IMR-90 (cell line): ENCODE measurements around the gene SELENOS. TPM values are rescaled to one million over a fixed set of nuclear protein-coding genes. Genes with fewer than 3 reads are reported as not detected.

Experiments used
- ATAC-seq: fragments of 200-7000 bp; cut with Tn5 transposase; 2 replicates; pipeline ENCODE4 v1.9.1; 2020; ENCODE audit warnings: low read depth, mild to moderate bottlenecking, moderate library complexity
- BruUV-seq: library from RNA; stranded (reverse); fragments of 400-500 nt; replicated peaks from 2 replicates; lab custom pipeline; 2021; lab: Mats Ljungman, UMichigan
- CTCF ChIA-PET: fragments of 300-600 bp; formaldehyde crosslinking; extraction: SDS; loops from one replicate; lab custom pipeline; 2021; ENCODE audit warnings: antibody characterized with exemption; lab: Yijun Ruan, JAX
- POLR2A ChIA-PET: fragments of 300-600 bp; sonication (Branson Sonifier 250); formaldehyde crosslinking; loops from one replicate; lab custom pipeline; 2022; ENCODE audit warnings: antibody characterized with exemption; ENCODE audit not compliant: unreplicated experiment; lab: Charles Lee
- DNase-seq: peaks from one replicate; pipeline ENCODE4 v3.0.0; 2013
- H2AFZ ChIP-seq: replicated peaks from 2 replicates; pipeline ENCODE3; 2013; ENCODE audit warnings: low read length, mild to moderate bottlenecking; ENCODE audit not compliant: poor library complexity
- H2AK5ac ChIP-seq: 2 replicates; pipeline ENCODE4 v1.6.1; 2013; ENCODE audit warnings: low read depth, low read length, inconsistent platforms
- H2AK9ac ChIP-seq: replicated peaks from 2 replicates; pipeline ENCODE3; 2013; ENCODE audit warnings: mild to moderate bottlenecking, low read depth, low read length, moderate library complexity; ENCODE audit not compliant: poor library complexity
- H2BK120ac ChIP-seq: 2 replicates; pipeline ENCODE4 v1.6.1; 2013; ENCODE audit warnings: low read depth, low read length, inconsistent platforms
- H2BK15ac ChIP-seq: 3 replicates; pipeline ENCODE4 v1.6.1; 2013; ENCODE audit warnings: low read depth, low read length, inconsistent platforms
- H2BK20ac ChIP-seq: 2 replicates; pipeline ENCODE4 v1.6.1; 2013; ENCODE audit warnings: low read depth, mild to moderate bottlenecking, inconsistent platforms, low read length, moderate library complexity
- H2BK5ac ChIP-seq: 2 replicates; pipeline ENCODE4 v1.6.1; 2013; ENCODE audit warnings: mild to moderate bottlenecking, low read depth, low read length, inconsistent platforms; ENCODE audit not compliant: poor library complexity, severe bottlenecking
- H3K14ac ChIP-seq: replicated peaks from 2 replicates; pipeline ENCODE4 v1.6.1; 2013; ENCODE audit warnings: low read depth, low read length, inconsistent platforms
- H3K18ac ChIP-seq: 2 replicates; pipeline ENCODE4 v1.6.1; 2013; ENCODE audit warnings: low read depth, low read length, control low read depth
- H3K23ac ChIP-seq: 2 replicates; pipeline ENCODE4 v1.6.1; 2013; ENCODE audit warnings: low read depth, low read length, inconsistent platforms
- H3K27ac ChIP-seq: 2 replicates; pipeline ENCODE4 v1.5.1; 2013; ENCODE audit warnings: mild to moderate bottlenecking, control low read depth, low read length; ENCODE audit not compliant: insufficient read depth
- H3K27me3 ChIP-seq: 2 replicates; pipeline ENCODE4 v1.6.1; 2013; ENCODE audit warnings: low read length; ENCODE audit not compliant: control insufficient read depth, insufficient read depth
- H3K36me3 ChIP-seq: 2 replicates; pipeline ENCODE4 v1.6.1; 2013; ENCODE audit warnings: low read length, mixed read lengths; ENCODE audit not compliant: control insufficient read depth, insufficient read depth
- H3K4ac ChIP-seq: 2 replicates; pipeline ENCODE4 v1.6.1; 2013; ENCODE audit warnings: low read depth, low read length, inconsistent platforms
- H3K4me1 ChIP-seq: 2 replicates; pipeline ENCODE4 v1.6.1; 2013; ENCODE audit warnings: low read length, mixed read lengths; ENCODE audit not compliant: control insufficient read depth, insufficient read depth
- H3K4me2 ChIP-seq: 2 replicates; pipeline ENCODE4 v1.6.1; 2013; ENCODE audit warnings: low read depth, mild to moderate bottlenecking, control low read depth, low read length, moderate library complexity
- H3K4me3 ChIP-seq: 2 replicates; pipeline ENCODE4 v1.5.1; 2013; ENCODE audit warnings: low read depth, mild to moderate bottlenecking, control low read depth, low read length, moderate library complexity; ENCODE audit not compliant: insufficient read depth
- H3K56ac ChIP-seq: 2 replicates; pipeline ENCODE4 v1.6.1; 2013; ENCODE audit warnings: low read length, inconsistent platforms; ENCODE audit not compliant: insufficient read depth; ENCODE audit errors: extremely low read depth
- H3K79me1 ChIP-seq, 2 experiments: 2 replicates each; pipeline ENCODE4 v1.6.1; 2013; ENCODE audit warnings: low read length in 2 of 2, inconsistent platforms in 1 of 2, low read depth in 1 of 2
- H3K9ac ChIP-seq: 2 replicates; pipeline ENCODE4 v1.6.1; 2013; ENCODE audit warnings: low read depth, low read length, control low read depth
- H3K9me1 ChIP-seq: 2 replicates; pipeline ENCODE4 v1.6.1; 2013; ENCODE audit warnings: low read length, inconsistent platforms; ENCODE audit not compliant: insufficient read depth
- H3K9me3 ChIP-seq: 2 replicates; pipeline ENCODE4 v1.6.1; 2013; ENCODE audit warnings: low read length; ENCODE audit not compliant: control insufficient read depth, insufficient read depth
- H4K20me1 ChIP-seq: 2 replicates; pipeline ENCODE4 v1.6.1; 2013; ENCODE audit warnings: low read length, inconsistent platforms; ENCODE audit not compliant: insufficient read depth
- H4K5ac ChIP-seq: 2 replicates; pipeline ENCODE4 v1.6.1; 2013; ENCODE audit warnings: mild to moderate bottlenecking, low read depth, low read length, control low read depth
- H4K8ac ChIP-seq, 2 experiments: 2 replicates each; pipeline ENCODE4 v1.6.1; 2013; ENCODE audit warnings: low read depth in 2 of 2, low read length in 2 of 2, control low read depth in 1 of 2, inconsistent platforms in 1 of 2
- H4K91ac ChIP-seq: 2 replicates; pipeline ENCODE4 v1.6.1; 2013; ENCODE audit warnings: low read depth, low read length, inconsistent platforms; ENCODE audit not compliant: insufficient read depth
- BHLHE40 ChIP-seq: fragments of 150-350 bp; IDR thresholded peaks from 2 replicates; pipeline ENCODE4 v1.6.1; 2016; ENCODE audit warnings: mild to moderate bottlenecking, low read depth, low read length
- CHD1 ChIP-seq: IDR thresholded peaks from 2 replicates; pipeline ENCODE4 v1.6.1; 2012; ENCODE audit warnings: low read depth, low read length, improper control_type of control experiment
- CTCF ChIP-seq: conservative IDR thresholded peaks from 2 replicates; pipeline ENCODE4 v1.5.1; 2012; ENCODE audit warnings: mild to moderate bottlenecking, low read depth, low read length, improper control_type of control experiment
- ELK1 ChIP-seq: fragments of 150-350 bp; IDR thresholded peaks from 2 replicates; pipeline ENCODE4 v1.6.1; 2016; ENCODE audit warnings: low read depth, mild to moderate bottlenecking, low read length, moderate library complexity, borderline replicate concordance
- MXI1 ChIP-seq: IDR thresholded peaks from 2 replicates; pipeline ENCODE4 v1.6.1; 2012; ENCODE audit warnings: low read depth, mild to moderate bottlenecking, low read length, moderate library complexity, borderline replicate concordance
- RAD21 ChIP-seq: IDR thresholded peaks from 2 replicates; pipeline ENCODE4 v1.6.1; 2012; ENCODE audit warnings: low read length, improper control_type of control experiment
- RCOR1 ChIP-seq: IDR thresholded peaks from 2 replicates; pipeline ENCODE4 v1.6.1; 2012; ENCODE audit warnings: mild to moderate bottlenecking, low read length, improper control_type of control experiment; ENCODE audit not compliant: insufficient replicate concordance
- RFX5 ChIP-seq: IDR thresholded peaks from 2 replicates; pipeline ENCODE4 v1.8.0; 2012; ENCODE audit warnings: low read depth, mild to moderate bottlenecking, low read length, moderate library complexity
- SMC3 ChIP-seq: fragments of 150-350 bp; IDR thresholded peaks from 2 replicates; pipeline ENCODE4 v1.6.1; 2016; ENCODE audit warnings: low read depth, mild to moderate bottlenecking, antibody characterized with exemption, low read length, moderate library complexity
- USF2 ChIP-seq: fragments of 150-350 bp; IDR thresholded peaks from 2 replicates; pipeline ENCODE4 v1.6.1; 2017; ENCODE audit warnings: mild to moderate bottlenecking, antibody characterized with exemption, low read length, low read depth
- WGBS, 2 experiments: methylation state at CpG; one replicate each; pipeline versions ENCODE4 v1.1.5 to v1.1.7; 2013; ENCODE audit warnings: missing lambda C conversion rate in 2 of 2; ENCODE audit not compliant: insufficient read length in 1 of 2; ENCODE audit errors: extremely low coverage in 2 of 2; 5-methylcytosine and 5-hydroxymethylcytosine counted together
- dilution Hi-C: fragments of 300-500 bp; cut with HindIII; formaldehyde crosslinking; loops from one replicate; pipeline ENCODE4 v1.14.3; 2018; ENCODE audit warnings: low sequenced_read_pairs; ENCODE audit not compliant: unreplicated experiment
- in situ Hi-C: fragments of 300-500 bp; cut with MboI; formaldehyde crosslinking; loops from 3 replicates; pipeline ENCODE4 v1.14.3; 2019; ENCODE audit warnings: low sequenced_read_pairs, inconsistent platforms, mixed read lengths
- intact Hi-C: fragments of 100-400 bp; cut with micrococcal nuclease; formaldehyde crosslinking; loops from 2 replicates; pipeline ENCODE4 v1.10.0; 2022
- polyA plus RNA-seq, 3 experiments: library from polyadenylated mRNA; depleted of rRNA; stranded (reverse); fragments of >200 nt; gene quantifications; 2 replicates each; pipeline ENCODE4 v1.2.3, GENCODE V29; 2012; ENCODE audit warnings: low replicate concordance in 1 of 3
- total RNA-seq: library from RNA; depleted of rRNA; stranded (reverse); fragments of >200 nt; gene quantifications from 2 replicates; pipeline ENCODE4 v1.2.3, GENCODE V29; 2012

SELENOS gene
- total and polyA plus RNA-seq, 2 of the 4 experiments (the other 2 are of a cell fraction) = 39.8 to 77.1 TPM

GRCh38 chr15:101252836-101253235 lies 24.4 kb downstream of the SELENOS start:
- H3K27ac ChIP-seq = peak overlapping the region; percentile 95; the same call in 1 of the 2 replicates
- H4K5ac ChIP-seq = peak overlapping the region; percentile 21; the same call in 1 of the 2 replicates
- H4K20me1 ChIP-seq = peaks cover 31% of the 10 kb centered on the region
- peaks cover 4% of the 10 kb centered on the region for H3K36me3 ChIP-seq
- peak overlapping the region; percentile 84; the same call in 1 of the 2 replicates for H2BK120ac ChIP-seq
- 0 out of 2 replicates have a peak, but pooled peaks cover 3% of the 10 kb centered on the region for H3K9me1 ChIP-seq
- H4K8ac ChIP-seq = peak overlapping the region; percentile 55 to 89
- ChIA-PET POLR2A (no interaction called here), CTCF (interaction anchor here (0.6 to 1.5 kb wide), 2 partner anchors 37 to 237 kb away, joined by 4 to 6 read pairs; no protein-coding TSS in a partner anchor)
- peaks cover 17% of the 10 kb centered on the region for H3K4me1 ChIP-seq
- H3K79me1 ChIP-seq = peaks cover 0 to 26% of the 10 kb centered on the region in 2 experiments; a peak in 2 of 4 replicates
- no peak overlapping the region for H4K91ac ChIP-seq
- H2AFZ ChIP-seq = no peak overlapping the region
- no peak overlapping the region for H2BK20ac ChIP-seq
- H3K4me3 ChIP-seq = peak overlapping the region; percentile 100
- peak overlapping the region; percentile 99 for H3K9ac ChIP-seq
- H3K18ac ChIP-seq = 0 out of 2 replicates have a peak overlapping the region, but pooled peaks have one; percentile 49
- no peaks in the 10 kb centered on the region for H3K27me3 ChIP-seq
- peak overlapping the region; percentile 92 for H3K4me2 ChIP-seq
- ATAC-seq (no peak), DNase-seq (no peak)
- TF ChIP-seq RAD21 (no peak), RCOR1 (no peak), ELK1 (no peak), RFX5 (no peak), SMC3 (no peak), USF2 (no peak), CHD1 (no peak), CTCF (no peak), BHLHE40 (no peak), MXI1 (no peak)
- H3K23ac ChIP-seq = peak overlapping the region; percentile 87
- dilution Hi-C loops (no loop called here), intact Hi-C loops (loop anchor here (2.0 kb wide), 1 partner anchor 164 kb away; no protein-coding TSS in a partner anchor), in situ Hi-C loops (loop anchor here (25.0 kb wide), 2 partner anchors 341 to 541 kb away; partner anchors contain the start of gene LRRK1)
- H3K14ac ChIP-seq = peak overlapping the region; percentile 93; the same call in 1 of the 2 replicates
- no peak overlapping the region for H2AK9ac ChIP-seq
- no peak overlapping the region for H2BK15ac ChIP-seq
- no peaks in the 10 kb centered on the region for H3K9me3 ChIP-seq
- H2BK5ac ChIP-seq = peak overlapping the region; percentile 88
- no TSS peak for BruUV-seq
- no peak overlapping the region for H2AK5ac ChIP-seq
- peak overlapping the region; percentile 84; the same call in 1 of the 2 replicates for H3K56ac ChIP-seq
- H3K4ac ChIP-seq = 0 out of 2 replicates have a peak overlapping the region, but pooled peaks have one; percentile 91
- WGBS, 2 experiments = no CpG with 5 or more reads among the region's 3 CpGs
